HG03025 (cell line): Measurements from ENCODE around the gene TBC1D25.

Experiments
- ATAC-seq: cut with Tn5 transposase; IDR thresholded peaks from one replicate; pipeline ENCODE4 v1.9.1; 2021; ENCODE audit warnings: mild to moderate bottlenecking, moderate library complexity; ENCODE audit not compliant: unreplicated experiment, low FRiP score

Gene TBC1D25

GRCh38 chrX:48598614-48599013, 59.1 kb downstream of the TBC1D25 start:
- ATAC-seq: no peak

GRCh38 chrX:48599341-48599740, 59.8 kb downstream of the TBC1D25 start:
- no peak for ATAC-seq

- ATAC-seq: no peak
Observed at GRCh38 chrX:48600226-48600625, 60.7 kb downstream of the TBC1D25 start.

- ATAC-seq: no peak
Observed at GRCh38 chrX:48601741-48602394, 62.4 kb downstream of the TBC1D25 start.

GRCh38 chrX:48604701-48605100, 65.2 kb downstream of the TBC1D25 start:
- no peak for ATAC-seq

GRCh38 chrX:48606091-48606490, 66.6 kb downstream of the TBC1D25 start:
- no peak for ATAC-seq

- no peak for ATAC-seq
Observed at GRCh38 chrX:48611703-48612102, 72.2 kb downstream of the TBC1D25 start.
